Right lobe of liver (tissue), 6 donors: ENCODE data around the gene APOO. TPM values are rescaled to one million over a fixed set of nuclear protein-coding genes. Genes with fewer than 3 reads are reported as not detected.

Source experiments
- ATAC-seq, 4 donors: fragments of 200-7000 bp; cut with Tn5 transposase; one replicate each; pipeline ENCODE4 v1.9.1; 2020; ENCODE audit warnings: mild to moderate bottlenecking in 4 of 4, moderate library complexity in 4 of 4
- DNase-seq, 3 donors: peaks; one replicate each; pipeline ENCODE4 v3.0.0-alpha.2; 2020
- H3K27ac ChIP-seq, 3 donors: fragments of 200-600 bp; one replicate each; pipeline ENCODE4 v1.8.0; 2022
- H3K27me3 ChIP-seq, 2 donors: fragments of 200-600 bp; one replicate each; pipeline ENCODE4 v1.8.0; 2022
- H3K36me3 ChIP-seq, 4 donors: fragments of 200-600 bp; sonication (generic) in 1 of 4; one replicate each; pipeline versions ENCODE4 v1.5.1 to v1.8.0; 2017 to 2022; ENCODE audit warnings: control low read depth in 1 of 4
- H3K4me1 ChIP-seq, 4 donors: fragments of 200-600 bp; sonication (generic) in 1 of 4; one replicate each; pipeline versions ENCODE4 v1.5.1 to v1.8.0; 2017 to 2022; ENCODE audit warnings: control low read depth in 1 of 4
- H3K4me3 ChIP-seq, 3 donors: fragments of 200-600 bp; one replicate each; pipeline ENCODE4 v1.8.0; 2022
- H3K9me3 ChIP-seq, 4 donors: fragments of 200-600 bp; sonication (generic) in 1 of 4; one replicate each; pipeline versions ENCODE4 v1.5.1 to v1.8.0; 2017 to 2022; ENCODE audit warnings: control low read depth in 1 of 4
- POLR2A ChIP-seq: fragments of 450-650 bp; IDR thresholded peaks from one replicate; pipeline ENCODE4 v1.6.1; 2017; ENCODE audit warnings: antibody characterized with exemption, mild to moderate bottlenecking
- WGBS: methylation state at CpG from one replicate; pipeline ENCODE4 v1.1.6; 2018; ENCODE audit warnings: low coverage, low lambda C conversion rate; ENCODE audit not compliant: insufficient coverage; ENCODE audit errors: missing lambda C conversion rate; 5-methylcytosine and 5-hydroxymethylcytosine counted together
- intact Hi-C, 2 donors: fragments of 100-400 bp; cut with DNase I; formaldehyde crosslinking; loops; one replicate each; pipeline versions ENCODE4 v1.11.2 to v1.14.1; 2022
- total RNA-seq, 6 experiments: library from RNA; depleted of rRNA in 2 of 6; stranded (reverse); fragments of >200 nt in 2 of 6; fragmentation: NEBNext Ultra II Directional in 3 of 6; extraction: Animal tissue kit (Norgen Biotek cat#: 25700) in 3 of 6; gene quantifications; one replicate each; pipeline versions ENCODE4 v1.1.0 to v1.2.4, GENCODE V29; 2016 to 2023
- TF ChIP-seq, protein P1 (sequence below), 4 donors: fragments of 200-600 bp in 3 of 4; fragments of 450-650 bp in 1 of 4; IDR thresholded peaks; one replicate each; pipeline versions ENCODE4 v1.5.1 to v1.8.0; 2016 to 2022; ENCODE audit warnings: antibody characterized with exemption in 4 of 4, mild to moderate bottlenecking in 2 of 4
- donor health status: DM: no; HTN: yes; CAD: no.
- donor health status: DM: no; HTN: no; CAD: no.
- donor health status: DM: no; HTN: no; CAD: no.
- donor health status: DM: no; HTN: yes; CAD: no.
- donor health status: DM: no; HTN: yes; CAD: no.

The APOO gene
- total RNA-seq, 6 experiments from 2014 or later, result 9.8 to 17.3 (median 12.2) TPM

DNA sequence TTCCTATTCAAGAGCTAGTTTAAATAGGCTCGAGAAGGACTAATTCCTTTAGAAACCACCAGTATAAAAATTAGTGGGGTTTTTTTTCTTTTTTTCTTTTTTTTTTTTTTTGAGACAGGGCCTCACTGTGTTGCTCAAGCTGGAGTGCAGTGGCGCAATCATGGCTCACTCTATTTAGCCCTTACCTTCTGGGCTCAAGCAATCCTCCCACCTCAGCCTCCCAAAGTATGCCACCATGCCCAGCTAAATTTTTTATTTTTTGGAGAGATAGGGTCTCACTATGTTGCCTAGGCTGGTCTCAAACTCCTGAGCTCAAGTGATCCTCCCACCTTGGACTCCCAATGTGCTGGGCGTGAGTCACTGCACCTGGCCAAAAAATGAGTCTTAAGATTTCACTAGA, 52.8 kb downstream of the APOO start:
- WGBS, result 80% methylated on average over 3 of the region's 3 CpGs
- no peak for ATAC-seq
- intact Hi-C loops, result no loop called here

DNA sequence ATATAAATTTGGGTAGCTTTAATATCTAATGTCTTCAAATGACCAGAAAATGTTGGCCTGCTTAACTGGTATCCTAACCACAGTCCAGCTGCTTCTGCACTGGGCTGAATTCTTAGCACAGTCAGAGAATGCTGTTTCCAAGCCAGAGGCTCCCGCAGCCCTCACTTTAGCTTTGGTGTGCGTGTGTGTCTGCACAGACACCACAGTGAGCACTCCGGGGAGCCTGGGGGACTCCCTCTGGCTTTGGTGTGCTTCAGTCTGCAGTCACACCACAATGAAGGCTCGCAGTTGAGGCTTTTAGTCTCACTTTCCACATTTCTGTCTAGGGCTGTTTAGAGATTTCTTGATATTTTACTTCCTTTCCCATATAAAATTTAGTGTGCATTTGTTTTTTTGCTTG, 53.6 kb downstream of the APOO start:
- 57% methylated on average over 3 of the region's 4 CpGs for WGBS
- Histone ChIP-seq H3K4me1 (no peaks in the 10 kb centered on the region), H3K4me3 (no peak overlapping the region), H3K9me3 (no peaks in the 10 kb centered on the region), H3K27ac (no peak overlapping the region), H3K27me3 (no peaks in the 10 kb centered on the region), H3K36me3 (no peaks in the 10 kb centered on the region)
- ATAC-seq (no peak), DNase-seq (no peak)
- intact Hi-C loops, result no loop called here
- TF ChIP-seq, protein P1, sequence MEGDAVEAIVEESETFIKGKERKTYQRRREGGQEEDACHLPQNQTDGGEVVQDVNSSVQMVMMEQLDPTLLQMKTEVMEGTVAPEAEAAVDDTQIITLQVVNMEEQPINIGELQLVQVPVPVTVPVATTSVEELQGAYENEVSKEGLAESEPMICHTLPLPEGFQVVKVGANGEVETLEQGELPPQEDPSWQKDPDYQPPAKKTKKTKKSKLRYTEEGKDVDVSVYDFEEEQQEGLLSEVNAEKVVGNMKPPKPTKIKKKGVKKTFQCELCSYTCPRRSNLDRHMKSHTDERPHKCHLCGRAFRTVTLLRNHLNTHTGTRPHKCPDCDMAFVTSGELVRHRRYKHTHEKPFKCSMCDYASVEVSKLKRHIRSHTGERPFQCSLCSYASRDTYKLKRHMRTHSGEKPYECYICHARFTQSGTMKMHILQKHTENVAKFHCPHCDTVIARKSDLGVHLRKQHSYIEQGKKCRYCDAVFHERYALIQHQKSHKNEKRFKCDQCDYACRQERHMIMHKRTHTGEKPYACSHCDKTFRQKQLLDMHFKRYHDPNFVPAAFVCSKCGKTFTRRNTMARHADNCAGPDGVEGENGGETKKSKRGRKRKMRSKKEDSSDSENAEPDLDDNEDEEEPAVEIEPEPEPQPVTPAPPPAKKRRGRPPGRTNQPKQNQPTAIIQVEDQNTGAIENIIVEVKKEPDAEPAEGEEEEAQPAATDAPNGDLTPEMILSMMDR (IDR thresholded peaks at IDR 0.05), result no peak
- no peak for TF ChIP-seq POLR2A

More for the DNA sequence above, 52.8 kb downstream of the APOO start:
- Histone ChIP-seq H3K4me3 (no peak overlapping the region), H3K4me1 (no peaks in the 10 kb centered on the region), H3K27ac (no peak overlapping the region), H3K9me3 (no peaks in the 10 kb centered on the region), H3K27me3 (no peaks in the 10 kb centered on the region), H3K36me3 (no peaks in the 10 kb centered on the region)
- TF ChIP-seq POLR2A, result no peak
- TF ChIP-seq, protein P1 (IDR thresholded peaks at IDR 0.05), result no peak
- no peak for DNase-seq

DNA sequence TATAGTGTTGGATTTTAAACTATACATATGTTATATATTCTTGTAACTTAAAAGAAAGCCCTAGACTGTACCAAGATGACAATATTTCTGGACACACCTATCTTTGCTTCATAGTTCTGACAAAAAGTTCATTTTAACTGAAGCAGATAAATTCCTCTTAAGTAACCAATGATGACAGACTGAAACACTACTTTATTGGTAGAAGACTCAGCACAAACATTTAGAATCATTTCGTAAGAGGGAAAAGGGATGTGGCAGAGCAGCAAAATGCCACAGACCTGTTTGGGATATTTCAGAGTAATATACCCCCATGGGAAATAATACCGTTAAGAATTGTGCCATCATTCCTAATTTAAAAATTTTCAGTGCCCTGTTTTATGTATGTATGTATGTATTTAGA, 56.2 kb downstream of the APOO start:
- no peaks in the 10 kb centered on the region for H3K36me3 ChIP-seq
- no peaks in the 10 kb centered on the region for H3K4me1 ChIP-seq
- H3K9me3 ChIP-seq, result no peaks in the 10 kb centered on the region
- no peak for TF ChIP-seq POLR2A
- TF ChIP-seq, protein P1 (IDR thresholded peaks at IDR 0.05), result no peak
- intact Hi-C loops, result no loop called here
- 41% methylated on average over 2 of the region's 2 CpGs for WGBS
- no peaks in the 10 kb centered on the region for H3K27me3 ChIP-seq
- no peak overlapping the region for H3K4me3 ChIP-seq
- H3K27ac ChIP-seq, result no peak overlapping the region
- ATAC-seq, result no peak
- DNase-seq, result no peak

DNA sequence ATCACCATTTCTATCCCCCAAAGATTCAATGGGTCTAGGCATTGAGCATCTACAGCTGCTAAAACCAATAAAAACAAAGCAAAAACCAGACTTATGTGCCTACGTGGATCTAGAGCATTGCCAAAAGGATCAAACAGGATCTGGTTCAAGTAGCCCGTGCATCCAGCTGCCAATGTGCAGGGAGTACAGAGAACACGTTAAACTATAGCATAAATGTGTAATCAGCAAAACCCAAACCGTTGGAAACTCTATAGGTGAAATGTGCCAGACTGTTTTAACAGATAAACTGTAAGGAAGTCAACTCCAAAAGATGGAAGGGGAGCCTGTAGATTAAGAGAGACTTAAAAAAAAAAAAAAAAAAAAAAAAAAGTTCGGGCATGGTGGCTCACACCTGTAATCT, 58.5 kb downstream of the APOO start:
- Histone ChIP-seq H3K27ac (no peak overlapping the region), H3K4me3 (no peak overlapping the region), H3K36me3 (no peaks in the 10 kb centered on the region), H3K9me3 (no peaks in the 10 kb centered on the region), H3K27me3 (no peaks in the 10 kb centered on the region), H3K4me1 (peaks cover 0 to 10% (median 0%) of the 10 kb centered on the region in 4 donors)
- DNase-seq (no peak), ATAC-seq (no peak)
- TF ChIP-seq, protein P1 (IDR thresholded peaks at IDR 0.05), result no peak
- TF ChIP-seq POLR2A, result no peak
- intact Hi-C loops, result no loop called here
- WGBS, result 56% methylated on average over 4 of the region's 5 CpGs

DNA sequence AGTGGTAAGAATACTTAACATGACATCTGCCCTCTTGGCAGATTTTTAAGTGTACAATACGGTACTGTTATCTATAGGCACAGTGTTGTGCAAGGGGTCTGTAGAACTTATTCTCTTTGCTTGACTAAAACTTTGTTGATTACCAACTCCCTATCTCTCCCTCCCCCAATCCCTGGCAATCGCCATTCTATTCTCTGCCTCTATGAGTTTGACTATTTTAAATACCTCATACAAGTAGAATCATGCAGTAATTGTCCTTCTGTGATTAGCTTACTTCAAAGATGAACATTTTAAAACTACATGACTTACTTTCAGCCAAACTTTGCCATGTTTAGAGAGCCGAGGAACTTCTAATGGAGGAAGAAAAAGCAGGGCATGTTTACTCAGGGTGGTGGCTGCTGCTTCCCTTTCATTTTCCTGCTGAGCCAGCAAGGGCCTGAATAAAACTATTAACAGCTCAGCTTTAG, 62.4 kb downstream of the APOO start:
- WGBS, result 28% methylated on average over 3 of the region's 3 CpGs
- TF ChIP-seq POLR2A, result no peak
- TF ChIP-seq, protein P1 (IDR thresholded peaks at IDR 0.05), result no peak
- Histone ChIP-seq H3K27ac (peak overlapping the region; percentile 45 to 63 (median 45)), H3K9me3 (no peaks in the 10 kb centered on the region), H3K4me3 (no peak overlapping the region), H3K4me1 (peaks cover 0 to 10% (median 0%) of the 10 kb centered on the region in 4 donors), H3K36me3 (no peaks in the 10 kb centered on the region), H3K27me3 (no peaks in the 10 kb centered on the region)
- no peak for DNase-seq
- peak; percentile 69 to 73 (median 72) for ATAC-seq
- intact Hi-C loops, result no loop called here
